Astrocyte of the spinal cord (primary cell): ENCODE results near the gene MELK.
"Not testable (repeated sequence)": the region's sequence is repeated elsewhere in the genome, so short reads cannot be mapped to it uniquely, and the experiment has no call there.

ENCODE experiments used
- DNase-seq: peaks from one replicate; pipeline ENCODE4 v3.0.0; 2011; ENCODE audit warnings: low read depth, low spot score
- H3K4me3 ChIP-seq: 2 replicates; pipeline ENCODE4 v1.5.1; 2011; ENCODE audit warnings: low read depth, mild to moderate bottlenecking, low read length, moderate library complexity
- in situ Hi-C: cut with HindIII; loops from 2 replicates; pipeline ENCODE4 v1.10.0; 2017; ENCODE audit warnings: low sequenced_read_pairs
- TF ChIP-seq, protein P1 (sequence below): IDR thresholded peaks from 2 replicates; pipeline ENCODE4 v1.5.1; 2012; ENCODE audit warnings: low read depth, mild to moderate bottlenecking, low read length, inconsistent platforms

The MELK gene

GRCh38 chr9:36543916-36544315, 28.8 kb upstream of the MELK start:
- in situ Hi-C loops: no loop called here
- TF ChIP-seq, protein P1, sequence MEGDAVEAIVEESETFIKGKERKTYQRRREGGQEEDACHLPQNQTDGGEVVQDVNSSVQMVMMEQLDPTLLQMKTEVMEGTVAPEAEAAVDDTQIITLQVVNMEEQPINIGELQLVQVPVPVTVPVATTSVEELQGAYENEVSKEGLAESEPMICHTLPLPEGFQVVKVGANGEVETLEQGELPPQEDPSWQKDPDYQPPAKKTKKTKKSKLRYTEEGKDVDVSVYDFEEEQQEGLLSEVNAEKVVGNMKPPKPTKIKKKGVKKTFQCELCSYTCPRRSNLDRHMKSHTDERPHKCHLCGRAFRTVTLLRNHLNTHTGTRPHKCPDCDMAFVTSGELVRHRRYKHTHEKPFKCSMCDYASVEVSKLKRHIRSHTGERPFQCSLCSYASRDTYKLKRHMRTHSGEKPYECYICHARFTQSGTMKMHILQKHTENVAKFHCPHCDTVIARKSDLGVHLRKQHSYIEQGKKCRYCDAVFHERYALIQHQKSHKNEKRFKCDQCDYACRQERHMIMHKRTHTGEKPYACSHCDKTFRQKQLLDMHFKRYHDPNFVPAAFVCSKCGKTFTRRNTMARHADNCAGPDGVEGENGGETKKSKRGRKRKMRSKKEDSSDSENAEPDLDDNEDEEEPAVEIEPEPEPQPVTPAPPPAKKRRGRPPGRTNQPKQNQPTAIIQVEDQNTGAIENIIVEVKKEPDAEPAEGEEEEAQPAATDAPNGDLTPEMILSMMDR: no peak
- peak; percentile 68 for DNase-seq
- no peak overlapping the region for H3K4me3 ChIP-seq

DNA sequence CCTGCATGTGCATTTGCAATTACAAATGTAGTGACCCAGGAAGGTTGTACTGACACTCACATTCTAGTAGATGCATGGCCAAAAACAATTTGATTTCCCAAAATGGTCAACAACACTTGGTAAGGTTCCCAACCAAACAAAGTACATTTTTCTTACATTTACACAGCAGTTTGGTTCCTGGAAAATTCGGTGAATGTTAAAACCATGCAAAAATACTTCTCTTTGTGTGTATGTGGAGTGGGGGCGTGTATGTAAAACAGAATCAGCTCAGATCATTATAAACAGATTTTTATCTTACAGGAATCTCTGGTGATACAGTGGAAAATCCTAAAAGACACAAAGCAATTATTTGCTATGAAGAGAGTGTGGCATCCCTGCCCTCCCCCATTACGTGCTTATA, 25.1 kb upstream of the MELK start:
- no peak overlapping the region for H3K4me3 ChIP-seq
- no peak for DNase-seq
- TF ChIP-seq, protein P1: no peak

GRCh38 chr9:36548454-36548853, 24.2 kb upstream of the MELK start:
- in situ Hi-C loops: no loop called here
- H3K4me3 ChIP-seq: no peak overlapping the region
- TF ChIP-seq, protein P1: no peak
- DNase-seq: no peak

More for the DNA sequence above, 25.1 kb upstream of the MELK start:
- in situ Hi-C loops: no loop called here

DNA sequence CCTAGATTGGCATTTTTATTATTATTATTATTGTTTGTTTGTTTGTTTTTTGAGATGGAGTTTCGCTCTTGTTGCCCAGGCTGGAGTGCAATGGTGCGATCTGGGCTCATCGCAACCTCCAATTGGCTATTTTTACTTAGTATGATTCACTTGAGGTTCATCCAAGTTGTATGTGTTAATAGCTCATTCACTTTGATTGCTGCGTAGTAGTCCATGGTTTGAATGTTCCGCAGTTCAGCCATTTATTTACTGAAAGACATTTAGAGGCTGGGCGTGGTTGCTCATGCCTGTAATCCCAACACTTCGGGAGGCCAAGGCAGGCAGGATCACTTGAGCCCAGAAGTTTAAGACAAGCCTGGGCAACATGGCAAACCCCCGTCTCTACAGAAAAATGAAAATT, 22.6 kb upstream of the MELK start:
- TF ChIP-seq, protein P1: no peak
- in situ Hi-C loops: no loop called here
- no peak for DNase-seq
- H3K4me3 ChIP-seq: no peak overlapping the region

- H3K4me3 ChIP-seq, in situ Hi-C loops, DNase-seq: not testable (repeated sequence)
Observed at GRCh38 chr9:36550631-36551098, 22.0 kb upstream of the MELK start.

DNA sequence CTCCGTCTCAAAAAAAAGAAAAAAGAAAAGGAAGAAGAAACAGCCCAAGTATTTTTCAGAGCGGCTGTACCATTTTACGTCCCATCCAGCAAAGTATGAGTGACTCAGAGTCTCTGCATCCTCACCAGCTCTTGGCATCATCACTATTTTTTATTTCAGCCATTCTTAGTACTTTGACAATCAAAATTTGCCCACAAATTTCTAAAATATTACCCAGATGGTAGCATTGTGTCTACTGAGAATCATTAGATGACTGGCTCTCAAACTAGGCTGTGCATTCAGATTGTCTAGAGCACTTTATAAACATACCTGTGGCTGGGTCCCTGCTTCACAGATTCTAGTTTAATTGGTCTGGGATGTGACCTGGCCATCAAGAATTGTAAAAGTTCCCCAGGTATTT, 21.6 kb upstream of the MELK start:
- in situ Hi-C loops: no loop called here
- DNase-seq: peak; percentile 32
- no peak overlapping the region for H3K4me3 ChIP-seq
- TF ChIP-seq, protein P1: no peak

- H3K4me3 ChIP-seq: no peak overlapping the region
- TF ChIP-seq, protein P1: no peak
- no peak for DNase-seq
- in situ Hi-C loops: no loop called here
Observed at GRCh38 chr9:36551910-36552309, 20.8 kb upstream of the MELK start.
